Neuronal stem cell (in vitro differentiated cells): ENCODE measurements around the gene CENPVL2. TPM values are rescaled to one million over a fixed set of nuclear protein-coding genes. Genes with fewer than 3 reads are reported as not detected.
"Not testable (repeated sequence)": the region's sequence is repeated elsewhere in the genome, so short reads cannot be mapped to it uniquely, and the experiment has no call there.

Source experiments
- DNase-seq: peaks from one replicate; pipeline ENCODE4 v3.0.0-alpha.2; 2013; ENCODE audit warnings: low spot score
- H2AFZ ChIP-seq: one replicate; pipeline ENCODE4 v1.6.1; 2013; ENCODE audit warnings: mild to moderate bottlenecking, low read length, inconsistent platforms
- H2AK5ac ChIP-seq: 2 replicates; pipeline ENCODE4 v1.6.1; 2013; ENCODE audit warnings: low read depth, mild to moderate bottlenecking, inconsistent platforms, low read length, moderate library complexity, mixed read lengths
- H2BK120ac ChIP-seq: 2 replicates; pipeline ENCODE4 v1.6.1; 2013; ENCODE audit warnings: low read depth, mild to moderate bottlenecking, inconsistent platforms, low read length, moderate library complexity, mixed read lengths
- H2BK12ac ChIP-seq: one replicate; pipeline ENCODE4 v1.6.1; 2013; ENCODE audit warnings: low read length, inconsistent platforms
- H2BK15ac ChIP-seq: 2 replicates; pipeline ENCODE4 v1.6.1; 2013; ENCODE audit warnings: mild to moderate bottlenecking, low read length, inconsistent platforms, mixed read lengths
- H2BK5ac ChIP-seq: one replicate; pipeline ENCODE4 v1.6.1; 2013; ENCODE audit warnings: inconsistent platforms, mild to moderate bottlenecking, low read length, moderate library complexity
- H3K14ac ChIP-seq: one replicate; pipeline ENCODE4 v1.6.1; 2013; ENCODE audit warnings: low read length, inconsistent platforms
- H3K18ac ChIP-seq: 2 replicates; pipeline ENCODE4 v1.6.1; 2013; ENCODE audit warnings: low read length, inconsistent platforms
- H3K23ac ChIP-seq: 2 replicates; pipeline ENCODE4 v1.6.1; 2013; ENCODE audit warnings: low read depth, mild to moderate bottlenecking, mixed read lengths, low read length, inconsistent platforms; ENCODE audit not compliant: poor library complexity
- H3K27ac ChIP-seq: replicated peaks from 3 replicates; pipeline ENCODE4 v1.5.1; 2013; ENCODE audit warnings: low read length, inconsistent platforms
- H3K27me3 ChIP-seq, 3 experiments: 2 replicates each; pipeline ENCODE4 v1.6.1; 2013; ENCODE audit warnings: low read length in 3 of 3, mild to moderate bottlenecking in 2 of 3, inconsistent platforms in 1 of 3, low read depth in 1 of 3, mixed read lengths in 1 of 3, moderate library complexity in 1 of 3; ENCODE audit not compliant: control insufficient read depth in 3 of 3, insufficient read depth in 3 of 3
- H3K36me3 ChIP-seq, 2 donors: replicated peaks in 1 of 2; 2 replicates each; pipeline ENCODE4 v1.6.1; 2013; ENCODE audit warnings: low read length in 2 of 2; ENCODE audit not compliant: control insufficient read depth in 2 of 2, insufficient read depth in 2 of 2
- H3K4ac ChIP-seq: 2 replicates; pipeline ENCODE4 v1.6.1; 2013; ENCODE audit warnings: inconsistent platforms, mild to moderate bottlenecking, low read length, moderate library complexity
- H3K4me1 ChIP-seq, 2 donors: 1 replicate in 1 of 2; 2 replicates in 1 of 2; pipeline ENCODE4 v1.6.1; 2013; ENCODE audit warnings: low read length in 2 of 2, low read depth in 1 of 2; ENCODE audit not compliant: control insufficient read depth in 2 of 2, insufficient read depth in 1 of 2
- H3K4me2 ChIP-seq: one replicate; pipeline ENCODE4 v1.6.1; 2013; ENCODE audit warnings: mild to moderate bottlenecking, low read length, inconsistent platforms; ENCODE audit not compliant: insufficient read depth, poor library complexity, severe bottlenecking
- H3K4me3 ChIP-seq, 2 donors: 2 replicates each; pipeline ENCODE4 v1.5.1; 2013; ENCODE audit warnings: low read length in 2 of 2, mild to moderate bottlenecking in 2 of 2, inconsistent platforms in 1 of 2, moderate library complexity in 1 of 2
- H3K79me1 ChIP-seq: one replicate; pipeline ENCODE4 v1.6.1; 2013; ENCODE audit warnings: low read depth, mild to moderate bottlenecking, inconsistent platforms, low read length, moderate library complexity
- H3K9ac ChIP-seq: one replicate; pipeline ENCODE4 v1.6.1; 2013; ENCODE audit warnings: mild to moderate bottlenecking, low read depth, low read length, inconsistent platforms; ENCODE audit not compliant: poor library complexity
- H3K9me3 ChIP-seq, 2 donors: replicated peaks in 1 of 2; 2 replicates each; pipeline versions ENCODE3 to v1.6.1; 2013; ENCODE audit warnings: low read length in 2 of 2, mild to moderate bottlenecking in 2 of 2, inconsistent platforms in 1 of 2, low read depth in 1 of 2, mixed read lengths in 1 of 2, moderate library complexity in 1 of 2; ENCODE audit not compliant: control insufficient read depth in 2 of 2, insufficient read depth in 1 of 2
- H4K8ac ChIP-seq: one replicate; pipeline ENCODE4 v1.6.1; 2013; ENCODE audit warnings: low read depth, mild to moderate bottlenecking, inconsistent platforms, low read length, moderate library complexity
- H4K91ac ChIP-seq: one replicate; pipeline ENCODE4 v1.6.1; 2013; ENCODE audit warnings: low read length, low read depth, mild to moderate bottlenecking, inconsistent platforms; ENCODE audit not compliant: poor library complexity
- WGBS, 2 donors: extraction: QIAGEN DNeasy Blood & Tissue Kit; methylation state at CpG; one replicate each; pipeline ENCODE4 v1.1.7; 2013; ENCODE audit warnings: missing lambda C conversion rate in 2 of 2, mixed read lengths in 1 of 2; ENCODE audit not compliant: insufficient read length in 2 of 2, insufficient replicate concordance in 1 of 2; ENCODE audit errors: extremely low coverage in 2 of 2; 5-methylcytosine and 5-hydroxymethylcytosine counted together
- polyA plus RNA-seq, 2 experiments: library from polyadenylated mRNA; stranded (reverse); fragments of 200-250 nt; gene quantifications; one replicate each; pipeline ENCODE4 v1.2.3, GENCODE V29; 2013

Gene CENPVL2
- 0.29 TPM for polyA plus RNA-seq (2013, experiment 1 of 2)
- polyA plus RNA-seq (2013, experiment 2 of 2): 0.21 TPM

GRCh38 chrX:51682720-51683062 lies at the start of gene CENPVL2:
TSS of gene CENPVL2 (minus strand) at chrX:51682831. CDS start at chrX:51682831, 0 bp downstream.
- not testable (repeated sequence) for H4K91ac ChIP-seq, H3K18ac ChIP-seq, H2AK5ac ChIP-seq, H3K79me1 ChIP-seq, H3K4ac ChIP-seq, H4K8ac ChIP-seq, H3K36me3 ChIP-seq, H3K4me2 ChIP-seq, H3K27ac ChIP-seq, H3K4me1 ChIP-seq, H3K23ac ChIP-seq, H2BK12ac ChIP-seq, H3K27me3 ChIP-seq, H2AFZ ChIP-seq, H2BK15ac ChIP-seq, H3K14ac ChIP-seq, H3K9ac ChIP-seq, H2BK5ac ChIP-seq, H3K9me3 ChIP-seq, H3K4me3 ChIP-seq, DNase-seq, H2BK120ac ChIP-seq
- no CpG with 5 or more reads among the region's 30 CpGs for WGBS, 2 donors

- H4K8ac ChIP-seq: no peak overlapping the region
- H2BK5ac ChIP-seq: no peak overlapping the region
- H3K4ac ChIP-seq: no peak overlapping the region
- H3K23ac ChIP-seq: no peak overlapping the region
- no peaks in the 10 kb centered on the region for H3K4me1 ChIP-seq
- H3K9ac ChIP-seq: no peak overlapping the region
- no peak overlapping the region for H2BK15ac ChIP-seq
- no peaks in the 10 kb centered on the region for H3K9me3 ChIP-seq
- no peak overlapping the region for H2BK120ac ChIP-seq
- H2AK5ac ChIP-seq: no peak overlapping the region
- no peak overlapping the region for H3K4me2 ChIP-seq
- H3K36me3 ChIP-seq: no peaks in the 10 kb centered on the region
- H3K79me1 ChIP-seq: no peaks in the 10 kb centered on the region
- no peak overlapping the region for H4K91ac ChIP-seq
- no peak overlapping the region for H3K14ac ChIP-seq
- H3K18ac ChIP-seq: no peak overlapping the region
- no peaks in the 10 kb centered on the region for H3K27me3 ChIP-seq
- H2BK12ac ChIP-seq: no peak overlapping the region
- no peak overlapping the region for H2AFZ ChIP-seq
- no peak for DNase-seq
- no peak overlapping the region for H3K27ac ChIP-seq
- no peak overlapping the region for H3K4me3 ChIP-seq
These were observed 45.6 kb upstream of the CENPVL2 start for GRCh38 chrX:51728202-51728601.

- H2BK15ac ChIP-seq, H3K79me1 ChIP-seq, H2AK5ac ChIP-seq, H2AFZ ChIP-seq, H3K4me1 ChIP-seq, H2BK5ac ChIP-seq, H3K4me2 ChIP-seq, H4K91ac ChIP-seq, H3K14ac ChIP-seq, H3K4me3 ChIP-seq, H3K4ac ChIP-seq, H3K9me3 ChIP-seq, DNase-seq, H2BK120ac ChIP-seq, H3K23ac ChIP-seq, H3K9ac ChIP-seq, H4K8ac ChIP-seq, H3K36me3 ChIP-seq, H3K27ac ChIP-seq, H2BK12ac ChIP-seq, H3K27me3 ChIP-seq, H3K18ac ChIP-seq: not testable (repeated sequence)
- WGBS, 2 donors: no CpG with 5 or more reads among the region's 18 CpGs
These were observed 30.5 kb upstream of the CENPVL2 start for GRCh38 chrX:51712943-51713647.

GRCh38 chrX:51710277-51711164 lies 27.9 kb upstream of the CENPVL2 start, which contains the start of gene CENPVL1:
TSS of gene CENPVL1 (plus strand) at chrX:51710512. CDS start at chrX:51710512, 0 bp downstream.
- H3K27me3 ChIP-seq, H2BK5ac ChIP-seq, H3K4me2 ChIP-seq, H2BK120ac ChIP-seq, H3K36me3 ChIP-seq, H4K8ac ChIP-seq, H4K91ac ChIP-seq, H3K4ac ChIP-seq, H3K14ac ChIP-seq, H3K9ac ChIP-seq, H3K27ac ChIP-seq, H2AK5ac ChIP-seq, H2BK15ac ChIP-seq, H3K9me3 ChIP-seq, H3K18ac ChIP-seq, DNase-seq, H2BK12ac ChIP-seq, H3K79me1 ChIP-seq, H2AFZ ChIP-seq, H3K4me1 ChIP-seq, H3K23ac ChIP-seq, H3K4me3 ChIP-seq: not testable (repeated sequence)
- no CpG with 5 or more reads among the region's 87 CpGs for WGBS, 2 donors
